Renal cortical epithelial cell (primary cell): ENCODE data around the gene DNAJC10. TPM values are rescaled to one million over a fixed set of nuclear protein-coding genes. Genes with fewer than 3 reads are reported as not detected.
"Not testable (repeated sequence)": the region's sequence is repeated elsewhere in the genome, so short reads cannot be mapped to it uniquely, and the experiment has no call there.

ENCODE experiments used
- DNase-seq: peaks from one replicate; pipeline ENCODE4 v3.0.0-alpha.2; 2011; ENCODE audit warnings: low read depth
- total RNA-seq: library from RNA; depleted of rRNA; stranded (reverse); fragments of >200 nt; gene quantifications from 2 replicates; pipeline ENCODE4 v1.2.3, GENCODE V29; 2014

The DNAJC10 gene
- total RNA-seq, 1 donor from 2014 or later: 202 TPM

- no peak for DNase-seq
Measured at GRCh38 chr2:182724656-182725055, 8.6 kb downstream of the DNAJC10 start.

- DNase-seq: no peak
Measured at GRCh38 chr2:182726473-182726872, 10.4 kb downstream of the DNAJC10 start.

GRCh38 chr2:182728014-182728413, 12.0 kb downstream of the DNAJC10 start:
- DNase-seq: no peak

DNA sequence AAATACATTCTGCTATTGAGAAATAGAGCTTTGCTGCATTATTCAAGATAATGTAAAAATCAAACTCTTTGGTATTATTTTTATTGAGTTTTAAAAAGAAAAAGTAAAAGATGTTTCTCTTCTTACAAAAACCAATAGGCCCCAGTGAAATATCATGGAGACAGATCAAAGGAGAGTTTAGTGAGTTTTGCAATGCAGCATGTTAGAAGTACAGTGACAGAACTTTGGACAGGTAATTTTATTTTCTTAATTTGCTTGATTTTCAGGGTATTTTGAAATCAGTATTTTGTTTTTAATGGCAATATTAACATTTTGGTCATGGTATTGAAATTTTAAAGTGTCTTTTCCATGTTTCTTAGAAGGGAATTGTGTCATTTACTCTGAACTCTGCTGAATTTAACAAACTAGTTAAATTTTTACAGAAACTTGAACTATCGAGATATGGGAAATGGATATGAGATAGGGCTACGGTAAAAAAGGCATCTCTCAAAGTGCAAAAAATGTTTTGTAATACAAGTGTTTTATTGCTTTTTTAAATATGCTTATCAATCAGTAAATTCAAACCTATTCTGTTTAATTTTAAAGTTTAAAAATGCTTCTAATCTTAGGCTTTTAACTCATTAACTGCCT, 13.8 kb downstream of the DNAJC10 start:
- DNase-seq: no peak

GRCh38 chr2:182730486-182730885, 14.4 kb downstream of the DNAJC10 start:
- no peak for DNase-seq

DNA sequence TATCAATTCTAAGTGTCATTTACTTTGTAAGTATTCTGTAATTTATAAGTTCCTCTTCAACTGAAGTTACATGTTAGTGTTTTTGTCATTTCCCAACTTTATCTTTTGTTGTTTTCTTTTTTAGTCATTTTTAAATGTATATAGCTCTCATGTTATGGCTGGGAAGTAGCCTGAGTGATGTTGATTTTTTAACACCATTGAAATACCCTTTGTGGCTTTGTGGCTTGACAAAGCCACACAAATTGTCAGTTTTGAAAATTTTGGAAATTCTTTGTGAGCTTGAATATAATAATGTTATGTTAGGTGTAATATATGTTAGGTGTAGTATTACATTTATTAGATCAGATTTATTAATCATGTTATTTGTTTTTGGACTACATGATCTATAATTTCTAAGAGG, 16.7 kb downstream of the DNAJC10 start:
- no peak for DNase-seq

DNA sequence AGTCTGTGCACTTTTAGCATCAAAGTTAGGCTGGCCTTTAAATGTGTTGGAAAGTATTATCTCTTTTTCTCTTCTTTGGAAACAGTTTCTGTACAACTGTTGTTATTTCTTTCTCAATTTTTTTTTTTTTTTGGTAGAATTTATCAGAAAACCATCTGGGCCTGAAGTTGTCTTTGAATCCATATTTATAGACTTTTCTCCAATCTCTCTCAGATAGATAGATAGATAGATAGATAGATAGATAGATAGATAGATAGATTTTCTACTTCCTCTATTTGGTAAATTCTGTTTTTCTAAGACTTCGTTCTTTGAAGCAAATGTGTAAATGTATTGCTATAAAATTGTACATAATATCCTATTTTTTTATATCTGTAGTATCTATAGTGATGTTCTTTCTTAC, 17.5 kb downstream of the DNAJC10 start:
- DNase-seq: no peak

- DNase-seq: not testable (repeated sequence)
Measured at GRCh38 chr2:182736856-182737255, 20.8 kb downstream of the DNAJC10 start.

DNA sequence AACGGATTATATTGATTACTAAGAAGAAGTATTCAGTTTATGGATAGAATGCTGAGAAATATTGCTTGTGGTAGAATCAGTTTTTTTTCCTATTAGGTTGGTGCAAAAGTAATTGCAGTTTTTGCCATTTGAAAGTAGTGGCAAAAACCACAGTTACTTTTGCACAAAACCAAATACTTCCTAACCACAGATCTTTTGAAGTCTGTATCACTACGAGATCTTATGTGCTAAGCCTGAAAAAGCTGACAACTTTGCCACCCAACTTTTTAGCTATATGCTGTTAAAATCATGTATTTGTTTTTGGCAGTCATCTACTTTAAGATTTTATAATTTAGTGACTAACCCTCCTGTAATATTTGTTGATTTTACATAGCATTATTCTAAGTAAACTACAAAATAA, 24.6 kb downstream of the DNAJC10 start:
- DNase-seq: no peak

- no peak for DNase-seq
Measured at GRCh38 chr2:182741620-182742019, 25.6 kb downstream of the DNAJC10 start.

DNA sequence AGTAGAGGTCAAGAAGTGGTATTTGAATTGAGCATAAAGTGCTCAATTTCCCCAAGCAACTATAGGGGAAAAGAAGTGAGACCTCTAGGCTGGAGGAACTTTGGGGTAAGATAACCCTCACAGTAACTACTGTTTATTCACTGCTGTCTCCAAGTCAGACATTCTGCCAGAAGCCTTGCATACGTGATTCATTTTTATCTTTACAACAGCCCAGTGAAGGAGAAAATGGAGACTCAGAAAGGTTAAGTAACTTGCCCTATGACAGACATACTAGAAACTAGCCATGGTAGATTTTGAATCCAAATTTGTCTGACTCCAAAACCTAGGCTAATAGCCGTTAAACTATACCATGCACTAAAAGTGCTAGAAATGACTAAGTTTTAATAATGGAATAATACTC, 28.4 kb downstream of the DNAJC10 start:
- no peak for DNase-seq

GRCh38 chr2:182745061-182745460, 29.0 kb downstream of the DNAJC10 start:
- DNase-seq: no peak

GRCh38 chr2:182745894-182746293, 29.8 kb downstream of the DNAJC10 start:
- not testable (repeated sequence) for DNase-seq

DNA sequence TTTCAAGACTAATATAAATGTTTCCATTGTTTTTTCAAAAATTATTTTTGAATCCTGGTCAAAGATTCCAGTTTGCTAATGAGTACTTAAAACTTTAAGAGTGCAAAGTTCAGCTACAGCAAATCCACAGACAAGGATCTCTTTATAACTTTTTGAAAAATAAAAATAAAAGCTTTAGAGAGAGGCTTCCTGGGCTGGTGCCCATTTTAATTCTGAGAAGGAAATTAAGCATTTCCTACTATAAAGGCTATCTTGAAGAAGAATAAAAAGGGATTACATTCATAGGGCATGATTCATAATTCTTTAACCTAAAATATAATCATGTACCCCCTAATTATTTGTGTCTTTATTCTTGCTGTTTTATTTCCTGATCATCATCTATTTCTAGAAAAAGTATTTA, 38.2 kb downstream of the DNAJC10 start:
- DNase-seq: no peak

DNA sequence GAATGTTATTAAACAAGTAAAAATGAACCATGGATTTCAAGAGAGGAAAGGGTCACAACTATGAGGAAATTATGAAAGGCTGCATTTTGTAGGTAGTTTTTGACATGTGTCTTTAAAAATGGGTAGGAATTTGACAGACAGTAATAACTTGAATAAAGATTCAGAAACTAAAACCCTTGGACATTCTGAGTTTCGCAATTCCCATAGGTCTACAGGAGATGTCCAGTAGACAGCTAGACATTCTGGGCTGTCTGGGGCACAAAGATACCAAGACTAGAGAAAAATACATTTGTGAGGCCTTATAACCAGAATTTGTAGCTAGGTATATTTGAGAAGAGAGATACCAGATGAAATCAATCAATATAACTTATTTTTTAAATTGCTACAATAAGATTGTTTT, 42.3 kb downstream of the DNAJC10 start:
- DNase-seq: no peak

DNA sequence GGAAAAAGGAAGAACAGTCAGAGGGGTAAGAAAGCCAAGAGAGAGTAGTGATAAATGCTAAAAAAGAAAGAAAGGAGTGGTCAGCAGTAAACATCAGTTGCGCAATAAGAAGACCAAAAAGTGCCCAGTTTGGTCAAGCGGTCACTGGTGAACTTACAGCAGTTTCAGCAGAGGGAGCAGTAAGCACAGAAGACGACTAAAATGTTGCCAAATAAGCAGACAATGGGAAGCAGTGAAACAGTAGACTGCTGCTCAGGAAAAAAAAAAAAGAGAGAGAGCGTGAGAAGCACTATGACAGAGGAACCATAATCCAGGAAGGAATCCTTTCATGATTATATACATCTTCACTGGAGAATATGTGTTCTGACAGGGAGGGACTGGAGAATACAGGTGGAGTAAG, 45.8 kb downstream of the DNAJC10 start:
- peak; percentile 74 for DNase-seq

GRCh38 chr2:182763311-182763912, 47.4 kb downstream of the DNAJC10 start:
- DNase-seq: peak; percentile 42

DNA sequence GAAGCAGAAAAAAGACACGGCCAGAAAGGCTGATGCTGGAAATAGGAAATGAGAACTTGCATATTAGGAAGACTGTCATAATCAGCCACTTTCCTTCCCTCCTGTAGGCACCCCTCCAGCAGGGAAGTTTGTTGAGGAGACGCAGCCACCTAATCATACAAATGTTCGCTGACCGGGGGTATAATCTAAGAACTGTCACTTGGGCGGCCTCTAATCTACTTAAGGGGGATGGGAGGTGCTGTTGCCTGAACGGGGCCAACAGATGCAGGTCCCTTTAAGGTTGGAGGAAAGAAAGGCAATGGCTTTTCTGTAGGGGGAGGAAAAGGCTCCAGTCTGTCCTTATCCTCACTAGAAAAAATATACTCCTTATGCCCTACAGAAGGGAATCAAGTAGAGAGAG, 50.6 kb downstream of the DNAJC10 start:
- DNase-seq: no peak

DNA sequence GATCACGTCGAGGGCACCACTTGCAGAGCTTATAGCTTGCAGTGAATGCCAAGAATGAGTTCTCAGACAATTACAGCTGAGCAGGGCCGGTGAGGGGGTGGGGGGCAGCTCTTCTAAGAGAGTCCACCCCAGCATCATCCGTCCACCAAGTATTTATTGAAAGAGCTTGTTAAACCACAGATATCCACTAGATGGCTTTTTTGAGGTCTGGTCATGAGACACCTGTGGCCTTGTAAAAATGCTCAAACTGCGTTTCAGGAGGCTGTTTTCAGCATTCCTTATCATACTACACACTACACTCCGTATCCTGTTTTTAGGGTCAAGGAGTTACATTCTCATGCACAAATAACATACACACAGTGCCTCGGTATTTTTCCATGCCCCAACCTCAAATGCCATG, 51.5 kb downstream of the DNAJC10 start:
- peak; percentile 38 for DNase-seq

DNA sequence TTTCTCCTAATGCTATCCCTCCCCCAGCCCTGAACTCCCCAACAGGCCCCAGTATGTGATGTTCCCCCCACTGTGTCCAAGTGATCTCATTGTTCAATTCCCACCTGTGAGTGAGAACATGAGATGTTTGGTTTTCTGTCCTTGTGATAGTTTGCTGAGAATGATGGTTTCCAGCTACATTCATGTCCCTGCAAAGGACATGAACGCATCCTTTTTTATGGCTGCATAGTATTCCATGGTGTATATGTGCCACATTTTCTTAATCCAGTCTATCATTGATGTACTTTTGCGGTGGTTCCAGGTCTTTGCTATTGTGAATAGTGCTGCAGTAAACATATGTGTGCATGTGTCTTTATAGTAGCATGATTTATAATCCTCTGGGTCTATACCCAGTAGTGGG, 52.9 kb downstream of the DNAJC10 start:
- not testable (repeated sequence) for DNase-seq

- DNase-seq: no peak
Measured at GRCh38 chr2:182779323-182779722, 63.3 kb downstream of the DNAJC10 start.

DNA sequence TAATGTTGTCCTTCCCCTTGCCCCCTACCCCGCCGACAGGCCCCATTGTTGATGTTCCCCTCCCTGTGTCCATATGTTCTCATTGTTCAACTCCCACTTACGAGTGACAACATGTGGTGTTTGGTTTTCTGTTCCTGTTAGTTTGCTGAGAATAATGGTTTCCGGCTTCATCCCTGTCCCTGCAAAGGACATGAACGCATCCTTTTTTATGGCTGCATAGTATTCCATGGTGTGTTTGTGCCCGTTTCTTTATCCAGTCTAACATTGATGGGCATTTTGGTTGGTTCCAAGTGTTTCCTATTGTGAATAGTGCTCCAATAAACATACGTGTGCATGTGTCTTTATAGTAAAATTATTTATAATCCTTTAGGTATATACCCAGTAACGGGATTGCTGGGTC, 65.0 kb downstream of the DNAJC10 start:
- not testable (repeated sequence) for DNase-seq

DNA sequence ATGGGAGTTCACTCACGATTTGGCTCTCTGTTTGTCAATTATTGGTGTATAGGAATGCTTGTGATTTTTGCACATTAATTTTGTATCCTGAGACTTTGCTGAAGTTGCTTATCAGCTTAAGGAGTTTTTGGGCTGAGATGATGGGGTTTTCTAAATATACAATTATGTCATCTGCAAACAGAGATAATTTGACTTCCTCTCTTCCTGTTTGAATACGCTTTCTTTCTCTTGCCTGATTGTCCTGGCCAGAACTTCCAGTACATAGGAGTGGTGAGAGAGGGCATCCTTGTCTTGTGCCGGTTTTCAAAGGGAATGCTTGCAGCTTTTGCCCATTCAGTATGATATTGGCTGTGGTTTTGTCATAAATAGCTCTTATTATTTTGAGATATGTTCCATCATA, 66.6 kb downstream of the DNAJC10 start:
- DNase-seq: not testable (repeated sequence)
